ENCODE data around the gene LRFN3. TPM values are rescaled to one million over a fixed set of nuclear protein-coding genes. Genes with fewer than 3 reads are reported as not detected.

Gene LRFN3
- total and polyA plus RNA-seq, 2 of the 13 experiments (the other 11 are each of a cell fraction or from before 2014, with no cell fraction given) = 0.74 to 1.6 TPM

- TF ChIP-seq ZNF318 (CRISPR knock-in tag; IDR thresholded peaks at IDR 0.05) = no peak
- no peak for TF ChIP-seq PRDM4 (CRISPR knock-in tag; IDR thresholded peaks at IDR 0.05; ENCODE audit: borderline replicate concordance)
These were observed 28.8 kb upstream of the LRFN3 start (continued) for GRCh38 chr19:35907377-35907745.

Measured in HepG2 (cell line).